ENCODE data around the gene TACR2.
A peak's percentile ranks its signal among the peaks of the same experiment; 100 is the strongest.

Gene TACR2

DNA sequence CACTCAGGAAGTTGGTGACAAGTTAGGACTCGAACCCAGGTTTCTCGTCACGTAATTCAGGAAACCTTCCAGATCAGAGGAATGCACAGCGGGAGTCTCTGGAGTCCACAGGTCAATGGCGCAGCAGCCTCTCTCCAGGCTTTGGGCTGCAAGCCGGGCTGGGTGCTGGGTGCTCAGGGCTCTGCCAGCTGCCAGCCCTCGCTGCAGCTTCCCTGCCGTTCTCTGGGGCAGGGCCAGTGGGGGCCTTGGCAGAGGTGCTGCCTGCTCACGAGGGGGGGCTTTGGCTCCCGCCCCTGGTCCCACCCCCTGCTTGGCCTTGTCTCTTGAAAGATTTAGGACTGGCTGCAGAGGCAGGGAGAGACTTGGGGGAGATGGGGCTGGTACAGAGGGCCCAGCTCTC, at the start of gene TACR2:
Gene TACR2, minus strand, starts transcription at position 224 of the 400 bp plus-strand sequence. CDS start 595 bp downstream, outside the sequence.
- no peak for DNase-seq (ENCODE audit: low spot score)

DNA sequence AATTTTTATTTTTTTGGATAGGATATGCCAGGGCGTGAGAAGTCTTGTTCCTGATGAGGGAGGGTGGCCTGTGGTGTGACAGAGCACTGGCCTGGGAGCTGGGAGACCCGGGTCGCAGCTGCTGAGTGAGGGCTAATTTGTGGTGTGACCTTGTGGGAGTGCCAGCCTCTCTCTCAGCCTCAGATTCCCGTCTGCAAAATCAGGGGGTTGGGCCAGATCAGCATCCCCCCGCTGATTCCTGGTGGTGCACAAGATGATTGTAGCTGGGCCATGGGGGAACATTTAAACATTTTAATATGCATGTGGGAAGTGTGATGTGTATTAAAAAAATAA, 49.4 kb upstream of the TACR2 start:
- DNase-seq (ENCODE audit: low spot score): no peak

DNA sequence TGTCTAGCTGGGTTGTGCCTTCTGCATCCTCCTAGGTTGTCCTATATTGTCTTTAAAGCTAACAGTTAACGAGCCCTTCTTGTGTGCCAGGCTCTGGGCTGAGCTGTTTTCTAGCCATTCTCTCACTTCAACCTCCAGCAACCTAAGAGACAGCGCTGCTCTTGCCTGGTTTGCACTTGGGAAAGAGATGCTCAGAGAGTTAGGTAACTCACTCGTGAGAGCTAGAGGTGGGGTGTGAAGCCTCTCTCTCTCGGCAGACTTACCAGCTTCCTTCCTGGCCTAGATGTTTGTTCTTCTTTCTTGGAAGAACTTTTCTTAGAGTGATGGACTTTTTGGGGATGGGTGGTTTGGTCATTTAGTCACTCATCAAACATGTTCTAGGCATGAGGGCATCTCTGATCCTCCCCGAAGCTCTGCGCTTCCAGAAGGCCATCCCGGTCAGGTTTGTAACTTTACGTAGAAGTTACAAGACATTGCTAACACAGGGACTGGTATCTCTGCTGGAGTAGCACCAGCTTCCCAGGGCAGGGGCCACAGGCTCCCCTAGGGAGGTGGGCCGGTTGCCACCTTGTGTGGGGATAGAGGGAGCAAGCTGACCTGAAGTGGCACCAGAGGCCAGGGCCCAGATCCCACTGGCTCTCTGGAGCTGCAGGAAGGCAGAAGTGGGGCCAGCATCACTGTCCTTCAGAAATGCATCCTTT, 48.9 kb upstream of the TACR2 start:
- DNase-seq (ENCODE audit: low spot score): no peak

DNA sequence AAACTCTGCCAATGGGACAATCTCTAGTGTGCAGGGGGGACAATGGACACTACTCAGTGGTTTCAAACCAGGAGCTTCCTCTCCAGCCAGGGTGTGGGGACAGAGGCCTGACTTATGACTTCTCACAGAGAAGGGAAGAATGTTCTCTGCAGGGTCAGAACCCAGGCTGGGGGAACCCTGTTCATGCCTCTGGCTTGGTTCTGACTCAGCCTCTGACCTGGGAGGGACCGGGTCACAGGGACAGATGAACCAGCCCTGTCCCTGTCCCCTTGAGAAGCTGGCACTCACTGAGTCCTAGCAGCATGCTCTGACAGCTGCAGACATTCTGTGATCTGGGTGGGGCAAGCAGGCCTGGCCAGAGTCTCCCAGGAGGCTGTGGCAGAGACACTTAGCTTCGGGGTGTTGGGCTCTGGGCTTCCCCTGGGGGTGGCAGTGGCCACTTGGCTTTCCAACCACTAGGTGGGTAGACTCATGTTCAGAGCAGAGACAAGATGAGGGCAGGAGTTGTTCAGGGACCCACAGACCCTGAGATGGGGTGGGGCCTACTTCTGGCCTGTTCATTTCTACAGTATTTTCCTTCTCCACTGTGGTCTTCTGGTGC, 48.2 kb upstream of the TACR2 start:
- DNase-seq (ENCODE audit: low spot score): no peak

DNA sequence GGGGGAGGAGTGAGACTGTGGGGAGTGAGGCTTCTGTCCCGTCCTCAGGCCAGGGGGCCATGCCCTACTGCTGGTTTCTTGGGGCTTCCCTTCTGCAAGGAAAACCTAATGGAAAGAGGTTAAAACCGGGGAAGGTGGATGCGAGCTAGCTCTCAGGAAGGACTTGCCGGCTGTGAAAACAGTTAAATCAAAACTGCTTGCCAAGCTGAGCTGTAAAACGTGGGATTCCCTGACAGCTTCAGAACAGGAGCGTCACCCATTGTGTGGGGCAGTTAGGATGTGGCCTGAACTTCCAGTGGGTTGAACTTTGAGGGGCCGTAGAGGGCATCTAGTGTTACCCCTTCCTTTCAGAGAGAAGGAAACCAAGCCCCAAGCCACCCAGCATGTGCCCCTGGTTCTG, 47.7 kb upstream of the TACR2 start:
- no peak for DNase-seq (ENCODE audit: low spot score)

DNA sequence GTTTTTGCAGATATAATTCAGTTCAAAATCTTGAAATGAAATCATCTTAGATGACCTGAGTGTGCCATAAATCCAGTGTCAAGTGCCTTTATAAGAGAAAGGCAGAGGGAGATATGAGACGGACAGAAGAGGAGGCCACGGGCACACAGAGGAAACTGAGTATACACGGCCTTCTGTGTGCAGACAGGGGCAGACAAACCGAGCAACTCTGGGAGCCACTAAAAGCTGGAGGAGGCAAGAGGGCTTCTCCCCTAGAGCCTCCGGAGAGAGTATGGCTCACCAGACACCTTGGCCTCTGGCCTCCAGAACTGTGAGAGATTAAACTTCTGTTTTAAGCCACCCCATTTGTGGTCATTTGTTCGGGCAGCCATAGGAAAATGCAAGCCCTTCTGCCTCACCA, 47.2 kb upstream of the TACR2 start:
- DNase-seq (ENCODE audit: low spot score): no peak

DNA sequence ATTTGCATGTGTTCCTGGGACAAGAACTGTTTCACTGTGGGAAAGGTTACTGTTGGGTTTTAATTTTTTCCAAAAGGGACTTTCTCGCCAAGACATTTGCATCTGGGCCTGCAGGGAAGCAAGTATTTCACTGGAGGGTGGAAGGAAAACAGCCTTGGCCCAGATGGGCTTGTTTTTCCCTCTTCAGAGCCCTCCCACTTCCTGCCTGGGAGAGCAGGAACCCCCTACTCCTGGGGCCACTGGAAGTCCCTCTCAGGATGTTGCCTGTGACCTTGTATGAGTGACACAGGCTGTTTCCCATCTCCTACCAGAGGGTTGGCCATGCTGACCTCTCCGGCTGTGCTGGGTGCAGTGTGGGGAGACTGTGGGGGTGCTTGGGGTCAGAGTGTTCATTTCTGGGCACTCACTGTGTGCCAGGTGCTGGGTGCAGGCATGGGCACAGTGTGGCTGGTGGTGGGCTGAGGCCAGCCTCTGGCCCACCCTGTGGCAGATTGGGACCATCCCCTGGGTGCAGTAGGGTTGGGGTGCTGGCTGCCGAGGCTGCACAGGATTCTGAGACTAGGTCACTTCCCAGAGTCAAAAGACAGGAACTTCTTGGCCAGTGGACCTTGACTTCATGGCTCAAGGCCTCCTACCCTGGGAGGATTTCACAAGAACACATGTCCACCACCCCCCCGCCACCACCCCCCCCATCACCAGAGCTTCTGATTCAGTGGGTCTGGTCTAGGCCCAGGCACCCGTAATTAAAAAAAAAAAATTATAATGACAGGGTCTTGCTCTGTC, 44.7 kb upstream of the TACR2 start:
- no peak for DNase-seq (ENCODE audit: low spot score)

DNA sequence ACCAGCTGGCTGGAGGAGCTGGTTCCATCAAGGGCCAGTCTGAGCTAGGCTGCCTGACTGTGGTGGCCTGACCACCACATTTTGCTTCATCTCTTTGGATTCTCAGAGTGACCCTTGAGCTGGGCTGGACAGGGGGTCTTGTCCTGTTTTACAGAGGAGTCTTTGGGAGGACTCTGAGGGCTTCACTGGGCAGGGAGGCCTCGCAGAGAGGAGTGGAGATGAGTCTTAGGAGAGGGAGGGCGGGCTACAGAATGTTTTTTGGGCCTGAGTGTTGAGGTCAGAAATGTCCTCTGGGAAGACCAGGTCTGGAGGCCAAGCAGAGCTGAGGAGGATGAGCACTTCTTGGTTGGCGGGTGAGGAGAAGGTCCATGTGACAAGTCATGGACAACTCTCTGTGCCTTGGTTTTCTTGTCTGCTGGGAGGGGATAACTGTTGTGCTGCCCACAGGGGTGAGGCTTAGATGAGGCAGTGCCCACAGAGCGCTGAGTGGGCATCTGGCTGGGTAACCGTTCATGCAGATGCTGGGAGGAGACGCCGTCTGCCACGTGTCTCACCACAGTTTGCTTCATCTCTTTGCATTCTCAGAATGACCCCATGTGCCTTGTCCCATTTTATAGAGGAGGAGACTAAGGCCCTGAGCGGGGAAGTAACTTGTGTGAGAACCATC, 44.0 kb upstream of the TACR2 start:
- no peak for DNase-seq (ENCODE audit: low spot score)

DNA sequence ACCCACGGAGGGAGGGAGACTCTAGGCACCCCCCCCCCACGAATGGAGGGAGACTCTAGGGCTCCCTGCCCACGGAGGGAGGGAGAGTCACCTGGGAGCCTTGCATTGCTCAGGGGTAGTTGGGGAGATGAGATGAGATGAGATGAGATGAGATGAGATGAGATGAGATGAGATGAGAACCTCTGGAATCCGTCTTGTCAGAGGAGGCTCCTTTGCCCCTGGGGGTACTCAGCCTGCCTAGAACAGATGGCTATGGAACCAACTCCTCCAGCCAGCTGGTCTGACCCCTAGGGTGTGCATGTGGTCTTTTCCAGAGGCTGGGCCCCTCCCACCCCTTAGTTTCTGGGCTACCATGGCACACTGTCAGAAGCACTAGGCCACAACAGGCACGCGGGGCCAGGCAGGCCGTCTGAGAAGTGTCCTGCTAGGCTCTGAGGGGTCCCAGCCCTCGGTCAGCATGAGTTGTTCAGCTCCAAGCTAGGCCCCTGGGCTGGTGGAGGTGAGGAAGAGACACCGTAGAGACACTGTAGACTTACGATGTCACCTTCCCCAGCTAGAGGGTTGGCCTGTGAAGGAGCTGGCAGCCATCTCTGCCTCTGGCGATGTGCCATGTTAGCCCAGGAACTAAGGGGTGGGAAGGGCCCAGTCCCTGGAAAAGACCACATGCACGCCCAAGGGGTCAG, 43.3 kb upstream of the TACR2 start:
- DNase-seq (ENCODE audit: low spot score): no peak

DNA sequence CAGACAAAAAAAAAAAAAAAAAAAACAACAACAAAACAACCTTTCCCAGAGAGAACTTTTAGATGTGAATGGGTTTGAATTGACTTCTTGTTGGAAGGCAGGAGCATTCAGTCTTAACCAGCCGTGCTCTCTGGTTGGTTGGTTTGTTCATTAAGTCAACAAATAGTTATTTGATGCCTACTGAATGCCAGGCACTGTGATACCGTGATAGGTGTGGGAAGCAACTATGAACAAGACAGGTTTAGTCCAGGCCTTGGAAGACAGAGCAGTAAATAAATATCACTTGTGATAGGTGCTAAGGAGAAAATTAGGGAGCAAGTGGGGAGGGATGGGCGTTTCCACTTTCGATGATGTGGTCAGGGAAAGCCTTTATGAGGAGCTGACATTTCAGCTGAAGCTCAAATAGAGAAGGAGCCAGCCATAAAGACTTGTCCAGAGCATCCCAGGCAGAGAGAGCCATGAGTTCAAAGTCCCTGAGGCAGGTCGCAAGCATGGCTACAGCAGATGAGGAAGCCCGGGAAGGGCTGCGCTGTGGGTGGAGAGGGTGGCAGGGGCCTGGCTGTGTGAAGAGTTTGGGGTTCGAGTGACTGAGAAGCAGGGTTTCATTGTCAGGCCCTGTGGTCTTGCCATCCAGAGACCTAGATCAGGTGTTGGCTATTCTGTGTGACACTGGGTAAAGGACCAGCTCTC, 42.5 kb upstream of the TACR2 start:
- DNase-seq (ENCODE audit: low spot score): no peak

DNA sequence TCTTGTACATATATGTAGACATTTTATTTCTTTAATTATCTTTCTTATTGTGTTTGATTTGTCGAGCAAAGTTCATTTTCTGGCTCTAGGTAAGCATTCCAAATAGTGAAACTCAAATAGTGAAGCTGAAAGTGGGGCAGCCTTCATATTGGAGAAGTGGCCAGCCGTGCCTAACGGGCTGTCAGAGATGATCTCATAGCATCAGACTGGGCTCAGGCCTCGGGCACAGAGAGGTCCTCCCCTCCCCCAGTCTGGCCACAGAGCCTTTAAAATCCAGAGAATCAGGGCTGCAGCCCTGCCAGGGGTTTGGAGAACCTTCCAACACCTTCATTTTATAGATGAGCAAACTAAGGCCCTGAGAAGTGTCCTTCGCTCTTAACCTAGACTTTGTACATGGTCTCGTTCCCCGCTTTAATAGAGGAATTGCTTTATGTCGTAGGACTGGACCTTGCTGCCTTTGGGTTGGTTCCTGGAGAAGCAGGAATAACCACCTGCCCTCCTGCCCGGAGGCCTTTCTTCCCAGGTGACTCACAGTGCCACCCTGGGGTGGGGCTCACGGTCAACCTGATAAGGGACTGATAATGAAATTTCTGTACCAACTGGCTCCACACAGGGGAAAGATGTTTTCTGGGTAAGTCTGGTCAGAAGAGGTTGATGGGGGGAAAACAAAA, 41.8 kb upstream of the TACR2 start:
- DNase-seq (ENCODE audit: low spot score): no peak

DNA sequence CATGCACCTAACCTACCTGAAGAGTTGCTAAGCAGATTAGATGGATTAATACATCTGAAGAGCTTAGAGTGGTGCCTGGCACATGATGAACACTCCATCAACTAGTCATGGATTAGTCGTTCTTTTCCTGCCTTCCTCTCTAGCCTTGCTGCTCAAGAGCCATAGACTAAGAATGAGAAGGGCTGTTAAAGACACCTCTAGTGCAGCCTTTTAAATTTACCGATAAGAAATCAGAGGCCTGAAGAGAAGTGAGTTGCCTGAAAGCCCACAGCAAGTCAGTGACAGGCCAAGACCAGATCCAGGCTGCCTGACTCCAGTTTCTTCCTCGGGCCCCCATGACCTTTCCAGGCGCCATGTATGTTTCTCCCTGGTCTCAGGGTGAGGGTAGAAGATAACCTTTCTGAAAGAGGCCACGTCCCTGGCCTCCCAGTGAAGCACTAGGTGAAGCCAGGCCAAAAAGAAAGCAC, 41.1 kb upstream of the TACR2 start:
- no peak for DNase-seq (ENCODE audit: low spot score)

DNA sequence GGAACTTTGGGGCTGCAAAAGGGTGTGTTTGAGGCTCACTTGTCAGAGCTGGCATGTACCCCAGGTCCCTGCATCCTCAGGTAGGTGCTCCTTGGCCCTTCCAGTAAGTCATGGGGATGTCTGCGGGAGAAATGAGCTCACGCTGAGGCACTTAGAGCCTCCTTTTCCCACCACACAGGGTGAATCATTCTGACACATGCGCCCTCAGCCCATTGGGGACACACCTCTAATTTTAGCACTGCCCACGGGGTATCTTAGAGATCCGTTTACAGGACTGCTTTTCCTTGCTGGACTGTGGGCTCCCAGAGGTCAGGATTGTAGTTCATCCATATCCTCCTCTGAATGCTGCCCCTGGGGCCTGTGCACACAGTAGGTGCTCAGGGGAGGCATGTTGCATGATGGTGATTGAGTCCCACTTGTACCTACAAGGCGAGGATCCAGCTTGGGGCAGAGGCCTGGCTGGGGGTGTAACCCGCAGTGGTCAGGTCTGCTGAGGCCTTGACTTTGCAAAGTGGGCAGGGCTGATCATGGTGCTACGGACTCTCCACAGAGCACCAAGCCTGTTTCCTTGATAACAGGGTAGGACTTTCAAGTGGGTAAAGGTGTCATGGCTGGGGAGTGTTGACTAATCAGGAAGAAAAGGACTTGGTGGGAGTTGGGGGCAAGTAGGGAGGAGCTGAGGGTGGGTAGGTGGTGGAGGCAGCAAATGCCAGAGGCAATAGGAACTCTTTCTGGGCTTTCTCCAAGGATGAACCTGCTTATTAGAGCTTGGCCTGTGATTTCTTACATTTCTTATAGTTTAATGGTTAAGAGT, 40.4 kb upstream of the TACR2 start:
- no peak for DNase-seq (ENCODE audit: low spot score)

DNA sequence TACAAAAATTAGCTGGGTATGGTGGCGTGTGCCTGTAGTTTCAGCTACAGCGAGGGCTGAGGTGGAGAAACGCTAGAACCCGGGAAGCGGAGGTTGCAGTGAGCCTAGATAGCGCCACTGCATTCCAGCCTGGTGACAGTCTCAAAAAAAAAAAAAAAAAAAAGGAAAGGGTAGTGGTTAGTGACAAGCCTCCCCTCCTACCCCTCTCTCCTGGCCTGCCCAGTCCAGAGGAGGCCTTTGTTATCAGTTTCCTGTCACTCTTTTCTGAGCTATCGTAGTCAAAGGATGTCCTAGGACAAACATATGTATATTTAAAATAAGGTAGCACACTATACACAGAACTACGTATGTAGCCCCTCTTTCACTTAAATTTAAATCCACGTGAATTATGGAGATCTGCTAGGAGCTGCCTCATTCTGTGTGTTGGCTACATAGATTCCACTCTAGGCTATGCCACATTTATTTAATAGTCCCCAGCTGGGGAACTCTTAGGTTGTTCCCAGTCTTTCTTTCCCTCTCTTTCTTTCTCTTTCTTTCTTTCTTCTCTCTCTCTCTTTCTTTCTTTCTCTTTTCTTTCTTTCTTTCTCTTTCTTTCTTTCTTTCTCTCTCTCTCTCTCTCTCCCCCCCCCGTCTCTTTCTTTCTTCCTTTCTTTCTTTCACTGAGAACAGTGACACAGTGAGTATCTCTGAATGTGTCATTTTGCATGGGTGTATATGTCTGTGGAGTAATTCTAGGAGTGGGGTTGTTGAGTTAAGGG, 38.5 kb upstream of the TACR2 start:
- DNase-seq (ENCODE audit: low spot score): no peak

DNA sequence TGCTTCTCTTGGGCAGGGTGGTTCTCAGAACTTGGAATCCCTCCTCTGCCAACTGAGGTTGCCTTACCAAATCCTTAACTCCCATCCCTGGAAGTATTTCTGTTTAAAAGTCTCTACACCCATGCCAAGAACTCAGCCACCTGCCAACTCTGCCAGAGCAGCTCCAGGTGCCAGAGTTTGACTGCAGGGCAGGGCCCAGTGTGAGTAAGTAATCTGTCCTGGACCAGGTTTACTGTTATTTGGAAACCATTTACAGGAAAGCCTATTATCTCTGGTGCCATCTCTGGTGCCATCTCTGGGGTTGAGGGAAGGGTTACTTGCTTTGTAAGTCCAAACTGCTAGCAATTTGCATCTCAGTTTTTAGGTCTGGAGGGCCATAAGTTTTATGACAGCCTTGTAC, 37.1 kb upstream of the TACR2 start:
- DNase-seq (ENCODE audit: low spot score): no peak

DNA sequence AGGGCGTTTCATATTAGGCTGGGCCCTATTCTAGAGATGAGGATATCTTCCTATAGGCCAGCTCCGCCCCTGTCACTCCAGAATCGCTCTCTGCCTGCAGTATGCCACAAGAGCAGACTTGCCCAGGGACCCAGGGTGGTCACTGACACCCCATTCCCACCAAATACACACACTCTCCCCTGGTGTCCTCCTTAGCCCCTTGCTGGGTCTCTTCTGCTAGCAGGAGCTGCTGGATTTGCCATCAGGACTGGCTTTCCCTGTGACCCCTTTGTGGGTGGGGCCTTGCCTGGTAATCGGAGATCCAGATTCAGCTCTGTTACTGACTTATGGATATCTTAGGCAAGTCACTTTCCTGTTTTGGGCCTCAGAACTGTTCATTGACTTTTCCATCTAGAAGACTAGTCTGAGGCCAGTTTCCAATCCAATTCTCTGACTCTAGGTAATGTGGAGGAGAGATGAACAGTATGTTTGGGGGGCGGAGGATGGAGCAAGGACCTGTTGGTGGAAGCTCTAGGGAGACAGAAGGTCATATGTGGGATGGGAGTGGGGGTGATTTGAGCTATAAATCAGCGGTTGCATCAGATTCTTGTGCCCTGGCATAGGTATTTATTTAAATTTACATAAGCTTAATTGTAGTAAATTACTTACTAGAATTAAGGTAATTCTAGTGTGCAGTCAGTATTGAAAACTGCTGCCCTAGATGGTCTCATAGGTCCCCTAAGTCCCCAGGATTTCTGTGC, 36.1 kb upstream of the TACR2 start:
- no peak for DNase-seq (ENCODE audit: low spot score)

DNA sequence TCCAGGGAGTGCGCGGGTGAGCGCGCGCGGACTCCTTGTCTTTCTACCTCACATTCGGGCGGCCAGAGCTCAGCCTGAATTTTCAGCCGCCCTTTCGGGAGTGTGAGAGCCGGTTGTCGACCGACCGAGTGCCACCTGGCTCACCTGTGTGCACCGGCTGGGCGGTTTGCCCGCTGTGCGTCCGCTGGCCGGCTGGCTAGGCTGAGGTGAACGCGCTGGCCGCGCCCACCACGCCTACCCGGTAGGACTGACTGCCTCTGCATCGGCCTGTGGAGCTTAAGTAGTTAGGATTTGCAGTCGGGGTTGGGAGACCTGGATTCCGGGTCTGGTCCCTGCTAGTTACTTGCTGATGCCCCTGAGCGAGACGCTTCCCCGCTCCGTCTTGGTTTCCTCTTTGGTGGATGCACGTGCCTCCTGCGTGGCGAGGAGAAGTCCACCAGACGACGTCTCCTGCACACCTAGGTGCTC, 35.1 kb upstream of the TACR2 start:
- DNase-seq (ENCODE audit: low spot score): no peak

DNA sequence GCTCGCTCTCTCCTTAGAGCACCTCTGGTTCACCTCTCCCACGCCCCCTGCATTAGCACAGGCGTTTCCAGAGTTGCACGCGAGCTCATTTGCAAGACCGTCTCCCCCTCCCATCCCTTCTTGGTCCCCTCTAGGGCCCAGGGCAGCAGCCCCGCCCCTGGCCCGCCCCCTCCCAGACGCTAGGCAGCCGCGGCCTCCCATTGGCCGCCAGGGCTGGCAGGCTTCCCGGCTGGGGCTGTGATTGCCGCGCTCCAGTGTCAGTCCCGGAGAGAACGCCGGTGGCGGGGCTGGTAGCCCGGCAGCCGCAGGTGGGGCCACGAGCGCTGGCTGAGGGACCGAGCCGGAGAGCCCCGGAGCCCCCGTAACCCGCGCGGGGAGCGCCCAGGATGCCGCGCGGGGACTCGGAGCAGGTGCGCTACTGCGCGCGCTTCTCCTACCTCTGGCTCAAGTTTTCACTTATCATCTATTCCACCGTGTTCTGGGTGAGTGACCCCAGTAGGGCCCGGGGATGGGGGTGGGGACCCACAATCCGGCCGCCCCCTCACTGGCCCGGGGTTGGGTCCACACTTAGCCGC, 34.6 kb upstream of the TACR2 start, which contains the start of gene TSPAN15:
Gene TSPAN15, plus strand, starts transcription at position 257 of the 575 bp plus-strand sequence. Its CDS starts 130 bp downstream, at position 387.
- peak; percentile 81 for DNase-seq (ENCODE audit: low spot score)
